GM12875 (cell line): Measurements from ENCODE around the gene NAIF1.
A peak's percentile ranks its signal among the peaks of the same experiment; 100 is the strongest.
"Not testable (repeated sequence)": the region's sequence is repeated elsewhere in the genome, so short reads cannot be mapped to it uniquely, and the experiment has no call there.

Experiments used
- H3K4me3 ChIP-seq: one replicate; pipeline ENCODE4 v1.5.1; 2011; ENCODE audit warnings: low read depth, low read length, control low read depth
- TF ChIP-seq, protein P1 (sequence below): IDR thresholded peaks from 2 replicates; pipeline ENCODE4 v1.5.1; 2011; ENCODE audit warnings: low read depth, mild to moderate bottlenecking, control low read depth, inconsistent platforms, low read length, moderate library complexity, borderline replicate concordance; ENCODE audit not compliant: insufficient read depth

Gene NAIF1, protein sequence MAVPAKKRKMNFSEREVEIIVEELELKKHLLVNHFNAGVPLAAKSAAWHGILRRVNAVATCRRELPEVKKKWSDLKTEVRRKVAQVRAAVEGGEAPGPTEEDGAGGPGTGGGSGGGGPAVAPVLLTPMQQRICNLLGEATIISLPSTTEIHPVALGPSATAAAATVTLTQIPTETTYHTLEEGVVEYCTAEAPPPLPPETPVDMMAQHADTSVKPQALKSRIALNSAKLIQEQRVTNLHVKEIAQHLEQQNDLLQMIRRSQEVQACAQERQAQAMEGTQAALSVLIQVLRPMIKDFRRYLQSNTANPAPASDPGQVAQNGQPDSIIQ

DNA sequence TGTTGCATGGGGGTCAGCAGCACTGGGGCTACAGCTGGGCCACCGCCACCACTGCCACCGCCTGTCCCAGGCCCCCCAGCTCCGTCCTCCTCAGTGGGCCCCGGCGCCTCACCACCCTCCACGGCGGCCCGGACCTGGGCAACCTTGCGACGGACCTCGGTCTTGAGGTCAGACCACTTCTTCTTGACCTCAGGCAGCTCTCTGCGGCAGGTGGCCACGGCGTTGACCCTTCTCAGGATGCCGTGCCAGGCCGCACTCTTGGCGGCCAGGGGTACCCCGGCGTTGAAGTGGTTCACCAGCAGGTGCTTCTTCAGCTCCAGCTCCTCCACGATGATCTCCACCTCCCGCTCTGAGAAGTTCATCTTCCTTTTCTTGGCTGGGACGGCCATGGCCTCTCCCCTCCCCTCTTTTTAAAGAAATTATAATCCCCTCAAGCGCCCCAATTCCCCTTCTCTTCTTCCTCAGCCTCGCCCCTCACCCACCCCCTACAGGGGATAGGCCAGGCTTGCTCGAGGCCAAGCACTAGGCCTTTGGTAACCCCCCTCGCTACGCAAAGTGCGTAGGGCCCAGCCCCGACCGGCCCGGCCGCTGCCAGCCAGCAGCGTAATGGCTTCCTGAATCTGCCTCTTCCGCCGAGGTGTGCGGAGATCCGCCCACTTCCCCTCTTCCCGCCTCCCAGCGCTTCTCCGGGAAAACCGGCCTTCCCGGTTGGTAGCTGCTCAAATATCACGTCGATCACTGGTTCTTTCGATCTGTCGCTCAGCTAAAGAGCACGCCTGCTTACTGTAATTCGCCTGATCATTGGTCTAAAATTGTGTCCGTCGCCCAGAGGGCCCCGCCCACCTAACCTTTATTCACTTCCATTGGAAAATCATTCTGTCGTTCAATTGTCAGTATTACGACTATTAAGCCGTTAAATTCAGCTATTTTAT lies at the start of gene NAIF1:
TSS of gene NAIF1 (minus strand) at position 608 of the 932 bp plus-strand sequence. CDS start at position 389, 219 bp downstream.
- peak within 1 kb of the TSS; percentile 87 for H3K4me3 ChIP-seq
- TF ChIP-seq, protein P1, sequence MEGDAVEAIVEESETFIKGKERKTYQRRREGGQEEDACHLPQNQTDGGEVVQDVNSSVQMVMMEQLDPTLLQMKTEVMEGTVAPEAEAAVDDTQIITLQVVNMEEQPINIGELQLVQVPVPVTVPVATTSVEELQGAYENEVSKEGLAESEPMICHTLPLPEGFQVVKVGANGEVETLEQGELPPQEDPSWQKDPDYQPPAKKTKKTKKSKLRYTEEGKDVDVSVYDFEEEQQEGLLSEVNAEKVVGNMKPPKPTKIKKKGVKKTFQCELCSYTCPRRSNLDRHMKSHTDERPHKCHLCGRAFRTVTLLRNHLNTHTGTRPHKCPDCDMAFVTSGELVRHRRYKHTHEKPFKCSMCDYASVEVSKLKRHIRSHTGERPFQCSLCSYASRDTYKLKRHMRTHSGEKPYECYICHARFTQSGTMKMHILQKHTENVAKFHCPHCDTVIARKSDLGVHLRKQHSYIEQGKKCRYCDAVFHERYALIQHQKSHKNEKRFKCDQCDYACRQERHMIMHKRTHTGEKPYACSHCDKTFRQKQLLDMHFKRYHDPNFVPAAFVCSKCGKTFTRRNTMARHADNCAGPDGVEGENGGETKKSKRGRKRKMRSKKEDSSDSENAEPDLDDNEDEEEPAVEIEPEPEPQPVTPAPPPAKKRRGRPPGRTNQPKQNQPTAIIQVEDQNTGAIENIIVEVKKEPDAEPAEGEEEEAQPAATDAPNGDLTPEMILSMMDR = no peak

DNA sequence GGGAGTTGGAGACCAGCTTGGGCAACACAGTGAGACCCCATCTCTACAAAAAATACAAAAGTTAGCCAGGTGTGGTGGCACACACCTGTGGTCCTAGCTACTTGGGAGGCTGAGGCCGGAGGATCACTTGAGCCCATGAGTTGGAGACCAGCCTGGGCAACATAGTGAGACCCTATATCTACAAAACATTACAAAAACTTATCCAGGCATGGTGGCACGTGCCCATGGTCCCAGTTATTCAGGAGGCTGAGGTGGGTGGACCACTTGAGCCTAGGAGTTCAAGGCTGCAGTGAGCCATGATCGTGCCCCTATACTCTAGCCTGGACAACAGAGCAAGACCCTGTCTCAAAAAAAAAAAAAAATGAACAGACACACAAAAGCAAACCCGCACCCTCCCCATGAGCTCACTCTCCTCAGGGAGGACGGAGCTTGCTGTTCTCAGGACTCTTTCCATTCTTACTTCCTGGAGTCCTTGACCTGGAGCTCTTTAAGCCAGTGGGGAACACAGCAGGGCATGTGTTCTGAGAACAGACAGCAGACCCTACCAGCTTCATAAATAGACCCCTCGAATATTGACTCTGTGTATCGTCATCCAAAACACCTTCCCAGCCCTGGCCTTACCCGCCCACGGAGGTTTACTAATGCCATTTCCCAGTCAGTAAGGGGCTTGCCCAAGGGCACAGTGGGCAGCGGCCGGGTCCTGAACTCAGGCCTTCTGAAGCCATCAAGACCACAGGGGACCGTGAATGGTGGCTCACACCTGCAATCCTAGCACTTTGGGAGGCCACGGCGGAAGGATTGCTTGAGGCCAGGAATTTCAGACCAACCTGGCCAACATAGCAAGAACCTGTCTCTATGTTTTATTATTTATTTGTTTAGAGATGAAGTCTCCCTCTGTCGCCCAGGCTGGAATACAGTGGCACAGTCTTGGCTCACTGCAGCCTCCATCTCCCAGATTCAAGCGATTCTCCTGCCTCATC lies 49.3 kb upstream of the NAIF1 start:
- no peak overlapping the region for H3K4me3 ChIP-seq
- TF ChIP-seq, protein P1 = no peak

DNA sequence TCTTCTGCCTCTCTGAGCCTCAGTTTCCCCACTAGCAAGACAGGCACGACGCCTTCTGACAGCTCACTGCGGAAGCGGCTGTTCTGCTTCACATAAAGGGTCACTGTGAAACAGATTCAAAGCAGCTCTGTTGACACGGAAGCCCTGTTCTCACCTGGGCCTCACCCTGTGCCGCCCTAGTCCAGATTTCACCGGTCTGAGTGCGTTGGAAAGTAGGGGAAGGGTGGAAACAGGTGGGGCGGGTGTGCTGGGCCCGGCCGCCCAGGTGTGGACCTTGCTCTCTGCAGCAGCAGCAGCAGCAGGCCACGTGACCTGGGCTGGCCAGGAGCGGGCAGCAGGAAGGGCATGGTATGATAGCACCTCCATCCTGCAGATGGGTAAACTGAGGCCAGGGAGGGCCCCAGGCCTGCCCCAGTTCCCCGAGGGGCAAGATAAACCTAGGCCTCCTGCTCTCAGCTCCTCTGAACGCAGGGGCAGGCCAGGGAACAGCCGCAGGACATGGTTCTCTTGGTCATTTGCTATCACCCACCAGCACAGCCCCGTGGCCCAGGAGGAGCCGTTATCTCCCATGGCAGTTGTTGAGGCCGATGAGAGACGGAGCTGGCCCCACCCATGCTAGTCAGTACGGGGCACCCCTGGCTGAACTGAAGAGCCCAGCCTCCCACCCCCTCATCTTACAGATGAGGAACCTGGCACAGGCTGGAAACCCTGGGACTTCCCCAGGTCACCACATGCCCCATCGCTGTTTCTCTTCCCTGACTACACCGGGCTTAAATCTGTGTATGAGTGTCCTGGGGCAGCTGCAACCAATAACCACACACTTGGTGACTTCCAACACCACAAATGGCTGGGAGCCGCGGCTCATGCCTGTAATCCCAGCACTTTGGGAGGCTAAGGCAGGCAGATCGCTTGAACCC lies 48.3 kb upstream of the NAIF1 start:
- TF ChIP-seq, protein P1 = no peak
- H3K4me3 ChIP-seq = no peak overlapping the region

DNA sequence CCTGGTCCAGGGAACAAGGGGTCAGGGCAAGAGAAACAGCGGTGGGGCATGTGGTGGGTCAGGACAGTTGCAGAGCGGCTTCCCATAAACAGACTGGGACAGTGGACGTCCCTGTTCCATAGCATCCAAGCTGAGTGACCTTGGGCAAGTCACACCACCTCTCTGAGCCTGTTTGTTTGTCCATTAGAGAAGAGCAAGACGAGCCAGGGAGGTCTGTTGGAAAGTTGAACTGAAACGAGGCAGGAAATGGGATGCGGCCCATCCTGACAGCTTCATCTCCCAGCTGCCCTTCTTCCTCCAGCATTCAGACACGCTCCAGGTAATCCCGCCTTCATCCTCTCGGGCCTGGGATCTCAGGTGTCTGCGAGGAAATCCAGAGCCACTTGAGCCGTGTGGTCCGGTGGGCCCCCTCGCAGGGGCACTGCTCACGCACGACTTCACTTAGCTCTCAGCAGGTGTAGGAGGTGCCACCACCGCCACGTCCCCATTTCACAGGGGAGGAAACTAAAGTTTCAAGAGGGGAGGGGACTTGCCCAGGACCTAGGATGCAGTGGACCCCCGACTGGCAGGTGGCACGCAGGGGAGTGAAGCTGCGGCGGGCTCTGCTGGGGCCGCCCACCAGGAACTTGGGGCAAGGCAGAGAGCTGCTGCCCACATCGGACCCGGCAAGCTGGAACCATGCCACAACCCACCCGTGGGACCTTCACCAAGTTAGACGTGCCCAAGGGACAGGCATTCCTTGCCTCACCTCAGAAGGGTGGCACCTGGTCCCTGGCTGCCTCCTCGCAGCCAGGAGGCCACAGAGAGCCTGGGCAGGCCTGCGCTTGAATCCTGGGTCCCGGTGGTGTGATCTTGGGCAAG lies 47.4 kb upstream of the NAIF1 start:
- TF ChIP-seq, protein P1 = no peak
- H3K4me3 ChIP-seq = no peak overlapping the region

DNA sequence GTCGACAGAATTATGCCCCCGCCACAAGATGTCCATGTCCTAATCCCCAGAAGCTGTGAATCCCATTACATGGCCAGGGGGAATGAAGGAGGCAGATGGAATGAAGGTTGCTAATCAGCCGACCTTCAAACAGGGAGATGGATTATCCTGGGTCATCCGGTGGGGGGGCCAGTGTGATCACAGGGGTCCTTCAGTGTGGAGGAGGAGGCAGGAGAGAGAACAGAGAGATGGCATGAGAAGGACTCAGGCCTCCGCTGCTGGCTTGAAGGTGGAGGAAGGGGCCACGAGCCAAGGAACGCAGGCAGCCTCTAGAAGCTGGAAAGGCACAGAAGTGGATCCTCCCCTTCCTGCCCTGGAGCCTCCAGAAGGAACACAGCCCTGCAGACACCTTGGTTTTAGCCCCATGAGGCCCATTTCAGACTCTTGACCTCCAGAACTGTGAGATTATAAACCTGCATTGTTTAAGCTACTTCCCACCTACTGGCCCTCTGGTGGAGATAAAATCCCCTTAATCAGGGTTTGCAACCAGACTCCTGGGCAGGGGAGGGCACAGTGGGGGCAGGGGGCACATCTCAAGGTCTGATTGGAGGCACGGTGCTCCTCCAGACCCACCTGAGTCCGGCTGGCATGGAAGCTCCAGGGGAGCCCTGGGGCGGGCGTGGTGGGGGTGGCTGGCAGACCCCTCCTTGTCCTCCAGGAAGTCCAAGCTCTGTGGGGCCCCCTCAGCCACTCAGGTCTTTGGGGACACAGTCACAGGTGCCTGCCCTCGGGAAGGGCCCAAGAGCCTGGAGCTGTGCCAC lies 46.6 kb upstream of the NAIF1 start:
- no peak overlapping the region for H3K4me3 ChIP-seq

DNA sequence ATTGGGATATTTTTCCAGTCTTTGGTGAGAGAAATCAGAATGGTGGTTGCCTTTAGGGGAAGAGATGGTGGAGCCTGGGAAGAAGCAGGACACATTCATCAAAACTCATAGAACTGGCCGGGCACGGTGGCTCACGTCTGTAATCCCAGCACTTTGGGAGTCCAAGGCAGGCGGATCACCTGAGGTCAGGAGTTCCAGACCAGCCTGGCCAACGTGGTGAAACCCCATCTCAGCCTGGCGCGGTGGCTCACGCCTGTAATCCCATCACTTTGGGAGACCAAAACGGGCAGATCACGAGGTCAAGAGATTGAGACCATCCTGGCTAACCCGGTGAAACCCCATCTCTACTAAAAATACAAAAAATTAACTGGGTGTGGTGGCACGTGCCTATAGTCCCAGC lies 44.6 kb upstream of the NAIF1 start:
- not testable (repeated sequence) for H3K4me3 ChIP-seq

More for the DNA sequence above, 46.6 kb upstream of the NAIF1 start:
- TF ChIP-seq, protein P1 = no peak
